ENCODE measurements around the gene LRP11. TPM values are rescaled to one million over a fixed set of nuclear protein-coding genes. Genes with fewer than 3 reads are reported as not detected.
A peak's percentile ranks its signal among the peaks of the same experiment; 100 is the strongest.

Gene LRP11
- total and polyA plus RNA-seq, 9 of the 15 experiments (the other 6 are each of a cell fraction or from before 2014, with no cell fraction given) = 0.51 to 3.5 (median 2.4) TPM

- TF ChIP-seq RREB1 (CRISPR knock-in tag; IDR thresholded peaks at IDR 0.05) (no peak), KAT2B (IDR thresholded peaks at IDR 0.05; ENCODE audit: low read depth, low read length) (no peak), ILK (tag; IDR thresholded peaks at IDR 0.05; ENCODE audit: borderline replicate concordance, low read depth) (no peak), MTA3 (IDR thresholded peaks at IDR 0.05; ENCODE audit: borderline replicate concordance) (no peak), ZNF445 (CRISPR knock-in tag; IDR thresholded peaks at IDR 0.05; ENCODE audit: low read depth) (no peak), ZNF384 (IDR thresholded peaks at IDR 0.05; ENCODE audit: low read depth, low read length) (0 out of 2 replicates have a peak, but pooled peaks have one; percentile 13), FUS (optimal IDR thresholded peaks at IDR 0.05; ENCODE audit: low read depth, low read length) (no peak), JUND (IDR thresholded peaks at IDR 0.05; ENCODE audit: borderline replicate concordance, low read depth, low read length) (peak; percentile 7; the same call in 1 of the 2 replicates), JUND (tag; IDR thresholded peaks at IDR 0.05; ENCODE audit: borderline replicate concordance, low read depth, low read length) (no peak; the same call in 2 of the 3 replicates), EP300 (IDR thresholded peaks at IDR 0.05; ENCODE audit: low read length) (no peak), ZNF778 (CRISPR knock-in tag; IDR thresholded peaks at IDR 0.05) (no peak), JUN (IDR thresholded peaks at IDR 0.05; ENCODE audit: borderline replicate concordance, low read depth, low read length) (peak; percentile 10; the same call in 1 of the 2 replicates), JUN (CRISPR knock-in tag; IDR thresholded peaks at IDR 0.05; ENCODE audit: borderline replicate concordance) (no peak), PHF21A (IDR thresholded peaks at IDR 0.05; ENCODE audit: borderline replicate concordance, low read depth) (peak; percentile 95; the same call in 1 of the 2 replicates), FOSL1 (tag; conservative IDR thresholded peaks at IDR 0.05) (no peak), SP1 (CRISPR knock-in tag; IDR thresholded peaks at IDR 0.05) (0 out of 2 replicates have a peak, but pooled peaks have one; percentile 16)
- TF ChIP-seq, protein P1, sequence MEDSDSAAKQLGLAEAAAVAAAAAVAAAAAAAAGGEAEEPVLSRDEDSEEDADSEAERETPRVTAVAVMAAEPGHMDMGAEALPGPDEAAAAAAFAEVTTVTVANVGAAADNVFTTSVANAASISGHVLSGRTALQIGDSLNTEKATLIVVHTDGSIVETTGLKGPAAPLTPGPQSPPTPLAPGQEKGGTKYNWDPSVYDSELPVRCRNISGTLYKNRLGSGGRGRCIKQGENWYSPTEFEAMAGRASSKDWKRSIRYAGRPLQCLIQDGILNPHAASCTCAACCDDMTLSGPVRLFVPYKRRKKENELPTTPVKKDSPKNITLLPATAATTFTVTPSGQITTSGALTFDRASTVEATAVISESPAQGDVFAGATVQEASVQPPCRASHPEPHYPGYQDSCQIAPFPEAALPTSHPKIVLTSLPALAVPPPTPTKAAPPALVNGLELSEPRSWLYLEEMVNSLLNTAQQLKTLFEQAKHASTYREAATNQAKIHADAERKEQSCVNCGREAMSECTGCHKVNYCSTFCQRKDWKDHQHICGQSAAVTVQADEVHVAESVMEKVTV (CRISPR knock-in tag; IDR thresholded peaks at IDR 0.05) = peak; percentile 61
- TF ChIP-seq, protein P2, sequence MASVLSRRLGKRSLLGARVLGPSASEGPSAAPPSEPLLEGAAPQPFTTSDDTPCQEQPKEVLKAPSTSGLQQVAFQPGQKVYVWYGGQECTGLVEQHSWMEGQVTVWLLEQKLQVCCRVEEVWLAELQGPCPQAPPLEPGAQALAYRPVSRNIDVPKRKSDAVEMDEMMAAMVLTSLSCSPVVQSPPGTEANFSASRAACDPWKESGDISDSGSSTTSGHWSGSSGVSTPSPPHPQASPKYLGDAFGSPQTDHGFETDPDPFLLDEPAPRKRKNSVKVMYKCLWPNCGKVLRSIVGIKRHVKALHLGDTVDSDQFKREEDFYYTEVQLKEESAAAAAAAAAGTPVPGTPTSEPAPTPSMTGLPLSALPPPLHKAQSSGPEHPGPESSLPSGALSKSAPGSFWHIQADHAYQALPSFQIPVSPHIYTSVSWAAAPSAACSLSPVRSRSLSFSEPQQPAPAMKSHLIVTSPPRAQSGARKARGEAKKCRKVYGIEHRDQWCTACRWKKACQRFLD (CRISPR knock-in tag; IDR thresholded peaks at IDR 0.05) = no peak
These were observed 698 bp upstream of the LRP11 start (continued) for GRCh38 chr6:149864578-149865535.
